Osteoblast (primary cell): Measurements from ENCODE around the gene TRPV6. TPM values are rescaled to one million over a fixed set of nuclear protein-coding genes. Genes with fewer than 3 reads are reported as not detected.

Experiments used
- DNase-seq: peaks from one replicate; pipeline ENCODE4 v3.0.0; 2011; ENCODE audit warnings: low spot score, mixed read lengths; ENCODE audit not compliant: insufficient read length; ENCODE audit errors: missing footprints
- H2AFZ ChIP-seq: 2 replicates; pipeline ENCODE4 v1.6.0; 2011; ENCODE audit warnings: mild to moderate bottlenecking, low read length
- H3K27ac ChIP-seq: 2 replicates; pipeline ENCODE4 v1.5.1; 2011; ENCODE audit warnings: mild to moderate bottlenecking, low read depth, low read length, moderate library complexity
- H3K27me3 ChIP-seq: 2 replicates; pipeline ENCODE4 v1.6.0; 2012; ENCODE audit warnings: mild to moderate bottlenecking, control low read depth, inconsistent platforms, low read length, moderate library complexity; ENCODE audit not compliant: insufficient read depth
- H3K36me3 ChIP-seq: 2 replicates; pipeline ENCODE4 v1.5.1; 2011; ENCODE audit warnings: mild to moderate bottlenecking, low read length, control low read depth, moderate library complexity; ENCODE audit not compliant: insufficient read depth
- H3K4me1 ChIP-seq: 2 replicates; pipeline ENCODE4 v1.5.1; 2011; ENCODE audit warnings: mild to moderate bottlenecking, low read length, control low read depth, moderate library complexity; ENCODE audit not compliant: insufficient read depth
- H3K4me2 ChIP-seq: 2 replicates; pipeline ENCODE4 v1.6.0; 2011; ENCODE audit warnings: mild to moderate bottlenecking, low read length; ENCODE audit not compliant: insufficient read depth
- H3K4me3 ChIP-seq: fragments of 200-600 bp; sonication (generic); 3 replicates; pipeline ENCODE4 v1.5.1; 2012; ENCODE audit warnings: mild to moderate bottlenecking, low read length, inconsistent platforms; ENCODE audit not compliant: insufficient read depth
- H3K79me2 ChIP-seq: 2 replicates; pipeline ENCODE4 v1.6.0; 2012; ENCODE audit warnings: mild to moderate bottlenecking, low read length, control low read depth, inconsistent platforms; ENCODE audit not compliant: insufficient read depth
- H3K9me3 ChIP-seq: 2 replicates; pipeline ENCODE4 v1.5.1; 2011; ENCODE audit warnings: low read depth, low read length, control low read depth
- H4K20me1 ChIP-seq: 2 replicates; pipeline ENCODE4 v1.6.0; 2012; ENCODE audit warnings: mild to moderate bottlenecking, low read length, control low read depth; ENCODE audit not compliant: insufficient read depth
- total RNA-seq: library from RNA; depleted of rRNA; stranded (reverse); fragments of >200 nt; gene quantifications from 2 replicates; pipeline ENCODE4 v1.2.3, GENCODE V29; 2012
- TF ChIP-seq, protein P1 (sequence below): IDR thresholded peaks from 2 replicates; pipeline ENCODE4 v1.5.1; 2011; ENCODE audit warnings: mild to moderate bottlenecking, low read depth, low read length, moderate library complexity; ENCODE audit errors: extremely low read depth

The TRPV6 gene
- total RNA-seq, 1 donor: not detected

DNA sequence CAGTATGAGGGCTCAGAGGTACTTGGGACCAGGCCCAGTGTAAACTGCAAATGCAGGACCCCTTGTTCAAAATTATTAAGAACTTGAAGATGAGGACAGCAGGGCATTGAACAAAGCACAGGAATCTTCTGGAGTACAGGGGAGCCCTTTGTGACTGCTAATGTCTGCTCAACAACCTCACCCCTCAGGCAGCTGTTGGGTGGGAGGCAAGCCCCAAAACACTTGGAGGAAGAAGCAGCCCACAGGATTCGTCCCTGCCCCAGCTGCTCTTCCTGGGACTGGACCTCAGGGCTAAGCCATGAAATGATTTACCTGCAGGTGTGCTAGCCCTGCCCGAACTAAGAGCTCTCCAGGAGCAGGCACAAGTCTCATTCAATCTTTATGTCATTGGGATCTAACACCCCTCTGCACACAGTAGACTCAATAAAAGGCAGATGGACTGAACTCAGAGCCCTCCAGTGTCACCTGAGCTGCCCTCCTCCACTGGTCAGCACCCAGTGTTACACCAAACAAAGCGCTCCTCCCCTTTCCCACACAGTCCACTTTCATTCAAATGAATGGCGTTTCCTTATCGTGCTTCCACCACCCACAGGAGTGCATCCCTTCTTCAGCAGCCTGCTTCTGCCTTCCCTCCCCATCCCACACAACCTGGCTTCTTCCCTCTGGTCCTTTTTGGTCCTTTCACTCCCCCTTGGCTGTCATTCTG is 47.0 kb upstream of the TRPV6 start:
- Histone ChIP-seq H3K36me3 (no peaks in the 10 kb centered on the region), H4K20me1 (no peaks in the 10 kb centered on the region), H3K4me1 (no peaks in the 10 kb centered on the region), H3K27ac (no peak overlapping the region), H3K4me3 (no peak overlapping the region), H3K9me3 (no peaks in the 10 kb centered on the region), H3K4me2 (no peak overlapping the region), H3K79me2 (no peaks in the 10 kb centered on the region), H2AFZ (no peak overlapping the region), H3K27me3 (no peaks in the 10 kb centered on the region)
- TF ChIP-seq, protein P1, sequence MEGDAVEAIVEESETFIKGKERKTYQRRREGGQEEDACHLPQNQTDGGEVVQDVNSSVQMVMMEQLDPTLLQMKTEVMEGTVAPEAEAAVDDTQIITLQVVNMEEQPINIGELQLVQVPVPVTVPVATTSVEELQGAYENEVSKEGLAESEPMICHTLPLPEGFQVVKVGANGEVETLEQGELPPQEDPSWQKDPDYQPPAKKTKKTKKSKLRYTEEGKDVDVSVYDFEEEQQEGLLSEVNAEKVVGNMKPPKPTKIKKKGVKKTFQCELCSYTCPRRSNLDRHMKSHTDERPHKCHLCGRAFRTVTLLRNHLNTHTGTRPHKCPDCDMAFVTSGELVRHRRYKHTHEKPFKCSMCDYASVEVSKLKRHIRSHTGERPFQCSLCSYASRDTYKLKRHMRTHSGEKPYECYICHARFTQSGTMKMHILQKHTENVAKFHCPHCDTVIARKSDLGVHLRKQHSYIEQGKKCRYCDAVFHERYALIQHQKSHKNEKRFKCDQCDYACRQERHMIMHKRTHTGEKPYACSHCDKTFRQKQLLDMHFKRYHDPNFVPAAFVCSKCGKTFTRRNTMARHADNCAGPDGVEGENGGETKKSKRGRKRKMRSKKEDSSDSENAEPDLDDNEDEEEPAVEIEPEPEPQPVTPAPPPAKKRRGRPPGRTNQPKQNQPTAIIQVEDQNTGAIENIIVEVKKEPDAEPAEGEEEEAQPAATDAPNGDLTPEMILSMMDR: no peak
- no peak for DNase-seq

DNA sequence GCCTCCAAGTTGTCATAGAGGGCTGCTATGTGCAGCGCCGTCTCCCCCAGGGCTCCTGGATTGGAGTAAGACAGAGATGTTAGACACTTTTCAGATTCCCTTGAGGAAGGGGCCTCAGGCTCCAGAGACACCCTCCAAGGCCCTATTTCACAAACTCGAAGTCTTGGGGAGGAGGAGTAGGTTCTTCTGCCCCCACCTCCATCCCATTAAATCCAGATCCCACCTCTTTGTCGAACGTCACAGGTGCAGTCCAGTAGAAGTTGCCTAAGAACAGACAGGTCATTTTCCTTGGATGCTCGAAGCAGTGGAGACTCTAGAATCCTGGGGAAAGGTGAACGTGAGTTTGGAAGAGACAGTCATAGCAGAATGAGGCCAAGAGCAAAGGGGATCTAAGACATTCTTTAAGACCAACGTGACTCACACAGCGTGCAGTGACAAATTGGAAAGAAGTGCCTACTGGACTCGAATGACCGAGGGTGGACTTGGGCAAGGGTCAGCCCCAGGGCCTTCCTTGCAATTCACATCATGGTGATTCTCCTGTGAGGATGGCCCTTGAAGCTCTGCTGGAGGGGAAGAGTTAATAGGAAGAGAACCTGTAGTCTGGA is 44.7 kb upstream of the TRPV6 start:
- TF ChIP-seq, protein P1: no peak
- Histone ChIP-seq H3K36me3 (no peaks in the 10 kb centered on the region), H3K27me3 (no peaks in the 10 kb centered on the region), H3K9me3 (no peaks in the 10 kb centered on the region), H3K4me2 (no peak overlapping the region), H3K4me3 (no peak overlapping the region), H3K4me1 (no peaks in the 10 kb centered on the region), H3K27ac (no peak overlapping the region), H4K20me1 (no peaks in the 10 kb centered on the region), H3K79me2 (no peaks in the 10 kb centered on the region), H2AFZ (no peak overlapping the region)
- DNase-seq: no peak

DNA sequence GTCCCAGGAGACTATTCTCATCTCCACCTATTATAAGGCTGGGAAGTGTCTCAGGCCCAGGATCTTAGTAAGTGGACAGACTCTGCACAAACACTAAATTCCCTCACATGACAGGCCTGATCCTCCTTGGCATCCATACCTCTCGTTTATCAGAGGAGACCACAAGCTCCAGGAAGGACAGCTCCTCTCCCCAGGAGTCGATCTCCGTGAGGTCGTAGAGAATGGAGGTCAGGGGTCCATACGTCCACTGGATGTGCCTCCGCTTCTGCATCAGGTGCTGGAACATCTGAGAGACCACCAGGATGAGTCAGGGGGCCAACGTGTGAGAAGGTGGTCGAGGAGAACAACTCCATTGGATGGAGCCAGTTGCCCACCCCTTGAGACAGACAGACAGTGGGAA is 42.4 kb upstream of the TRPV6 start:
- no peaks in the 10 kb centered on the region for H3K79me2 ChIP-seq
- H3K27ac ChIP-seq: no peak overlapping the region
- H2AFZ ChIP-seq: no peak overlapping the region
- H3K36me3 ChIP-seq: no peaks in the 10 kb centered on the region
- H4K20me1 ChIP-seq: no peaks in the 10 kb centered on the region
- TF ChIP-seq, protein P1: no peak
- DNase-seq: no peak
- H3K9me3 ChIP-seq: no peaks in the 10 kb centered on the region
- no peaks in the 10 kb centered on the region for H3K27me3 ChIP-seq
- no peak overlapping the region for H3K4me2 ChIP-seq
- no peaks in the 10 kb centered on the region for H3K4me1 ChIP-seq
- H3K4me3 ChIP-seq: no peak overlapping the region

GRCh38 chr7:142927085-142927745 is 41.7 kb upstream of the TRPV6 start:
- TF ChIP-seq, protein P1: no peak
- H3K27me3 ChIP-seq: no peaks in the 10 kb centered on the region
- H3K36me3 ChIP-seq: no peaks in the 10 kb centered on the region
- DNase-seq: no peak
- H4K20me1 ChIP-seq: no peaks in the 10 kb centered on the region
- no peaks in the 10 kb centered on the region for H3K4me1 ChIP-seq
- no peak overlapping the region for H3K4me3 ChIP-seq
- H3K4me2 ChIP-seq: no peak overlapping the region
- no peak overlapping the region for H3K27ac ChIP-seq
- H3K79me2 ChIP-seq: no peaks in the 10 kb centered on the region
- H2AFZ ChIP-seq: no peak overlapping the region
- H3K9me3 ChIP-seq: no peaks in the 10 kb centered on the region
